ENCODE measurements around the gene ARHGEF17.

GRCh38 chr11:73265853-73266645 is 42.0 kb upstream of the ARHGEF17 start:
- TF ChIP-seq ZNF160 (CRISPR knock-in tag; IDR thresholded peaks at IDR 0.05) (no peak), REXO4 (CRISPR knock-in tag; IDR thresholded peaks at IDR 0.05; ENCODE audit: borderline replicate concordance) (no peak), ZNF646 (CRISPR knock-in tag; IDR thresholded peaks at IDR 0.05) (no peak), ZNF24 (IDR thresholded peaks at IDR 0.05) (no peak), POLR2A (IDR thresholded peaks at IDR 0.05; ENCODE audit: insufficient read depth in 1 of 2, low read depth in 2 of 2, low read length in 2 of 2) (no peak), RAD21 (CRISPR knock-in tag; IDR thresholded peaks at IDR 0.05) (no peak), GLMP (CRISPR knock-in tag; IDR thresholded peaks at IDR 0.05; ENCODE audit: borderline replicate concordance) (no peak), EZH2 (conservative IDR thresholded peaks at IDR 0.05; ENCODE audit: low read depth, low read length) (no peak)

Measured in HepG2 (cell line).